Neuronal stem cell (in vitro differentiated cells): ENCODE results near the gene ART3.

Experiments
- DNase-seq: peaks from one replicate; pipeline ENCODE4 v3.0.0-alpha.2; 2013; ENCODE audit warnings: low spot score
- H2AFZ ChIP-seq: one replicate; pipeline ENCODE4 v1.6.1; 2013; ENCODE audit warnings: mild to moderate bottlenecking, low read length, inconsistent platforms
- H2AK5ac ChIP-seq: 2 replicates; pipeline ENCODE4 v1.6.1; 2013; ENCODE audit warnings: low read depth, mild to moderate bottlenecking, inconsistent platforms, low read length, moderate library complexity, mixed read lengths
- H2BK120ac ChIP-seq: 2 replicates; pipeline ENCODE4 v1.6.1; 2013; ENCODE audit warnings: low read depth, mild to moderate bottlenecking, inconsistent platforms, low read length, moderate library complexity, mixed read lengths
- H2BK12ac ChIP-seq: one replicate; pipeline ENCODE4 v1.6.1; 2013; ENCODE audit warnings: low read length, inconsistent platforms
- H2BK15ac ChIP-seq: 2 replicates; pipeline ENCODE4 v1.6.1; 2013; ENCODE audit warnings: mild to moderate bottlenecking, low read length, inconsistent platforms, mixed read lengths
- H2BK5ac ChIP-seq: one replicate; pipeline ENCODE4 v1.6.1; 2013; ENCODE audit warnings: inconsistent platforms, mild to moderate bottlenecking, low read length, moderate library complexity
- H3K14ac ChIP-seq: one replicate; pipeline ENCODE4 v1.6.1; 2013; ENCODE audit warnings: low read length, inconsistent platforms
- H3K18ac ChIP-seq: 2 replicates; pipeline ENCODE4 v1.6.1; 2013; ENCODE audit warnings: low read length, inconsistent platforms
- H3K23ac ChIP-seq: 2 replicates; pipeline ENCODE4 v1.6.1; 2013; ENCODE audit warnings: low read depth, mild to moderate bottlenecking, mixed read lengths, low read length, inconsistent platforms; ENCODE audit not compliant: poor library complexity
- H3K27ac ChIP-seq: replicated peaks from 3 replicates; pipeline ENCODE4 v1.5.1; 2013; ENCODE audit warnings: low read length, inconsistent platforms
- H3K27me3 ChIP-seq, 3 experiments: 2 replicates each; pipeline ENCODE4 v1.6.1; 2013; ENCODE audit warnings: low read length in 3 of 3, mild to moderate bottlenecking in 2 of 3, inconsistent platforms in 1 of 3, low read depth in 1 of 3, mixed read lengths in 1 of 3, moderate library complexity in 1 of 3; ENCODE audit not compliant: control insufficient read depth in 3 of 3, insufficient read depth in 3 of 3
- H3K36me3 ChIP-seq, 2 donors: replicated peaks in 1 of 2; 2 replicates each; pipeline ENCODE4 v1.6.1; 2013; ENCODE audit warnings: low read length in 2 of 2; ENCODE audit not compliant: control insufficient read depth in 2 of 2, insufficient read depth in 2 of 2
- H3K4ac ChIP-seq: 2 replicates; pipeline ENCODE4 v1.6.1; 2013; ENCODE audit warnings: inconsistent platforms, mild to moderate bottlenecking, low read length, moderate library complexity
- H3K4me1 ChIP-seq, 2 donors: 1 replicate in 1 of 2; 2 replicates in 1 of 2; pipeline ENCODE4 v1.6.1; 2013; ENCODE audit warnings: low read length in 2 of 2, low read depth in 1 of 2; ENCODE audit not compliant: control insufficient read depth in 2 of 2, insufficient read depth in 1 of 2
- H3K4me2 ChIP-seq: one replicate; pipeline ENCODE4 v1.6.1; 2013; ENCODE audit warnings: mild to moderate bottlenecking, low read length, inconsistent platforms; ENCODE audit not compliant: insufficient read depth, poor library complexity, severe bottlenecking
- H3K4me3 ChIP-seq, 2 donors: 2 replicates each; pipeline ENCODE4 v1.5.1; 2013; ENCODE audit warnings: low read length in 2 of 2, mild to moderate bottlenecking in 2 of 2, inconsistent platforms in 1 of 2, moderate library complexity in 1 of 2
- H3K79me1 ChIP-seq: one replicate; pipeline ENCODE4 v1.6.1; 2013; ENCODE audit warnings: low read depth, mild to moderate bottlenecking, inconsistent platforms, low read length, moderate library complexity
- H3K9ac ChIP-seq: one replicate; pipeline ENCODE4 v1.6.1; 2013; ENCODE audit warnings: mild to moderate bottlenecking, low read depth, low read length, inconsistent platforms; ENCODE audit not compliant: poor library complexity
- H3K9me3 ChIP-seq, 2 donors: replicated peaks in 1 of 2; 2 replicates each; pipeline versions ENCODE3 to v1.6.1; 2013; ENCODE audit warnings: low read length in 2 of 2, mild to moderate bottlenecking in 2 of 2, inconsistent platforms in 1 of 2, low read depth in 1 of 2, mixed read lengths in 1 of 2, moderate library complexity in 1 of 2; ENCODE audit not compliant: control insufficient read depth in 2 of 2, insufficient read depth in 1 of 2
- H4K8ac ChIP-seq: one replicate; pipeline ENCODE4 v1.6.1; 2013; ENCODE audit warnings: low read depth, mild to moderate bottlenecking, inconsistent platforms, low read length, moderate library complexity
- H4K91ac ChIP-seq: one replicate; pipeline ENCODE4 v1.6.1; 2013; ENCODE audit warnings: low read length, low read depth, mild to moderate bottlenecking, inconsistent platforms; ENCODE audit not compliant: poor library complexity
- WGBS, 2 donors: extraction: QIAGEN DNeasy Blood & Tissue Kit; methylation state at CpG; one replicate each; pipeline ENCODE4 v1.1.7; 2013; ENCODE audit warnings: missing lambda C conversion rate in 2 of 2, mixed read lengths in 1 of 2; ENCODE audit not compliant: insufficient read length in 2 of 2, insufficient replicate concordance in 1 of 2; ENCODE audit errors: extremely low coverage in 2 of 2; 5-methylcytosine and 5-hydroxymethylcytosine counted together

ART3 gene

GRCh38 chr4:76066546-76066945 is 8.0 kb upstream of the ART3 start:
- Histone ChIP-seq H2AFZ (no peak overlapping the region), H3K4me3 (no peak overlapping the region), H3K18ac (no peak overlapping the region), H3K14ac (no peak overlapping the region), H4K91ac (no peak overlapping the region), H3K23ac (no peak overlapping the region), H4K8ac (no peak overlapping the region), H3K27ac (no peak overlapping the region), H2BK5ac (peak overlapping the region; percentile 46), H3K4me2 (no peak overlapping the region), H2BK120ac (no peak overlapping the region), H3K79me1 (no peaks in the 10 kb centered on the region), H2BK12ac (no peak overlapping the region), H3K9me3 (no peaks in the 10 kb centered on the region), H3K4ac (no peak overlapping the region), H3K4me1 (no peaks in the 10 kb centered on the region), H2BK15ac (no peak overlapping the region), H2AK5ac (no peak overlapping the region), H3K9ac (no peak overlapping the region), H3K36me3 (no peaks in the 10 kb centered on the region), H3K27me3 (no peaks in the 10 kb centered on the region)
- WGBS, 2 donors = no CpG with 5 or more reads among the region's 3 CpGs
- DNase-seq = no peak

- Histone ChIP-seq H3K18ac (no peak overlapping the region), H2BK15ac (no peak overlapping the region), H3K4me2 (no peak overlapping the region), H2BK120ac (no peak overlapping the region), H3K4me1 (no peaks in the 10 kb centered on the region), H3K79me1 (no peaks in the 10 kb centered on the region), H4K8ac (no peak overlapping the region), H4K91ac (no peak overlapping the region), H3K9ac (no peak overlapping the region), H2AK5ac (no peak overlapping the region), H3K4me3 (no peak overlapping the region), H3K27ac (no peak overlapping the region), H2AFZ (no peak overlapping the region), H3K36me3 (no peaks in the 10 kb centered on the region), H3K23ac (no peak overlapping the region), H2BK12ac (no peak overlapping the region), H3K4ac (no peak overlapping the region), H3K27me3 (no peaks in the 10 kb centered on the region), H3K14ac (no peak overlapping the region), H3K9me3 (no peaks in the 10 kb centered on the region), H2BK5ac (no peak overlapping the region)
- peak; percentile 42 for DNase-seq
- WGBS, 2 donors = no CpG with 5 or more reads among the region's 2 CpGs
Measured at GRCh38 chr4:76067652-76068286, 6.7 kb upstream of the ART3 start.

DNA sequence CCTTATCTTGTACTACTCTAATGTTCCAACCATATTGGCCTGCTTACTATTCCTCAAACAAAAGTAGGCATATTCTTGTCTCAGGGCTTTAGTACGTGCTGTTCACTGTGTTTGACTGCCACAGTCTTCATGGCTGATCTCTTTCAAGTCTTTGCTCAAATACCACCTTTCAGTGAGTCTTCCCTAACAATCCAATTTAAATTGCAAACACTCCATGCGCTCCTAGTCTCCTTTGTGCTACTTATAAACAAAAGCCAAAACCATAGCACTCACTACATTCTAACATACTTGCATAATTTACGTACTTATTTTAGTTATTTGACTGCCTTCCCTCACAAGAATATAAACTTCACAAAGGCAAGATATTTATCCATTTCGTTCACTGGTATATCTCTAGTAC is 1.7 kb upstream of the ART3 start:
- no CpG with 5 or more reads among the region's 4 CpGs for WGBS, 2 donors
- Histone ChIP-seq H3K4me1 (no peaks in the 10 kb centered on the region), H3K4me2 (no peak overlapping the region)

DNA sequence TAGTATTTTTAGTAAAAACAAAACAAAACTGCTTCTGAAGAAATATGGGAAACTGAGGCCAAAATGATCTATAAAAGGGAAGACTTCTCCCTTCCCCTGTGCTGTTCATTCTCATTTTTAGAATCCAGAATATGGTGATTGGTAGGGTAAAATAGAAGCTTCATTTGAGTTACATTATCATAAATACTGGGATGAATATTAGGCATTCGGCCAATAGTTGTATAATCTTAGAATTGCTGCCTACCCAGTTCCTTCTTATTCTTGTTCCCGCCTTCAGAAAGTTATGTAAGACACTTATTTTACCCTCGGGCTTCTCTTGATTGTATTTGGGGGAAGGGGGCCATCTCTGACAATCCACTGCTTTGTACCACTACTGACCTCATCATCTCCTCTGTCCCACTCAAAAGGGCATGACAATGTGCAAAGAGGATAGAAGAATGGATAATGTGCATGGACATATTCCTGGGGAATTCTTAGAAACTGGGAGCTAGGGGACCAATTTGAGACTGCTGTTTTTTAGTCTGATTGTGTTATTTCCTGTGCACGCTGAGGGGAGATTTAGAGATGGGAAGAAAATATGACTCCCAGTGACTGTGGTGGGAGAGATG is 588 bp downstream of the ART3 start:
- H4K8ac ChIP-seq = no peak overlapping the region
- H3K79me1 ChIP-seq = no peaks in the 10 kb centered on the region
- no peak overlapping the region for H3K9ac ChIP-seq
- no peak overlapping the region for H2BK12ac ChIP-seq
- H2BK15ac ChIP-seq = no peak overlapping the region
- H2AFZ ChIP-seq = no peak overlapping the region
- H3K4me1 ChIP-seq = no peaks in the 10 kb centered on the region
- H2BK5ac ChIP-seq = no peak overlapping the region
- H2BK120ac ChIP-seq = no peak overlapping the region
- H3K4me2 ChIP-seq = no peak overlapping the region
- H3K14ac ChIP-seq = no peak overlapping the region
- no peak overlapping the region for H3K27ac ChIP-seq
- WGBS, 2 donors = no CpG with 5 or more reads among the region's 4 CpGs
- H3K27me3 ChIP-seq = peaks cover 0 to 6% (median 0%) of the 10 kb centered on the region in 3 experiments
- H3K36me3 ChIP-seq = no peaks in the 10 kb centered on the region
- no peak overlapping the region for H4K91ac ChIP-seq
- no peak overlapping the region for H3K23ac ChIP-seq
- H2AK5ac ChIP-seq = no peak overlapping the region
- H3K9me3 ChIP-seq = no peaks in the 10 kb centered on the region
- H3K4me3 ChIP-seq = no peak overlapping the region
- no peak overlapping the region for H3K4ac ChIP-seq
- DNase-seq = no peak
- no peak overlapping the region for H3K18ac ChIP-seq

More for the DNA sequence above, 1.7 kb upstream of the ART3 start:
- no peak overlapping the region for H3K4ac ChIP-seq
- H2AFZ ChIP-seq = peak overlapping the region; percentile 31
- H2BK12ac ChIP-seq = no peak overlapping the region
- no peak overlapping the region for H3K9ac ChIP-seq
- no peak overlapping the region for H3K23ac ChIP-seq
- no peak overlapping the region for H3K14ac ChIP-seq
- no peak overlapping the region for H2AK5ac ChIP-seq
- no peak overlapping the region for H2BK120ac ChIP-seq
- no peak overlapping the region for H2BK5ac ChIP-seq
- H2BK15ac ChIP-seq = no peak overlapping the region
- H3K18ac ChIP-seq = no peak overlapping the region
- H3K4me3 ChIP-seq = no peak overlapping the region
- no peak overlapping the region for H4K8ac ChIP-seq
- H4K91ac ChIP-seq = no peak overlapping the region
- no peaks in the 10 kb centered on the region for H3K79me1 ChIP-seq
- no peaks in the 10 kb centered on the region for H3K36me3 ChIP-seq
- DNase-seq = no peak
- H3K9me3 ChIP-seq = no peaks in the 10 kb centered on the region
- H3K27me3 ChIP-seq = no peaks in the 10 kb centered on the region
- no peak overlapping the region for H3K27ac ChIP-seq
